T-helper 22 cell (primary cell): Measurements from ENCODE around the gene GDPD4.

ENCODE experiments used
- DNase-seq: peaks from one replicate; pipeline ENCODE4 v3.0.0-alpha.2; 2020; ENCODE audit warnings: low read depth

The GDPD4 gene

GRCh38 chr11:77244277-77245027, 57.0 kb downstream of the GDPD4 start:
- no peak for DNase-seq

- DNase-seq, result no peak
These were observed 64.6 kb downstream of the GDPD4 start for GRCh38 chr11:77236901-77237300.

- DNase-seq, result no peak
These were observed 68.5 kb downstream of the GDPD4 start for GRCh38 chr11:77233011-77233410.

GRCh38 chr11:77232242-77232641, 69.2 kb downstream of the GDPD4 start:
- no peak for DNase-seq

- DNase-seq, result no peak
These were observed 69.7 kb downstream of the GDPD4 start for GRCh38 chr11:77231800-77232199.

- no peak for DNase-seq
These were observed 70.4 kb downstream of the GDPD4 start for GRCh38 chr11:77230878-77231605.

GRCh38 chr11:77223797-77224196, 77.7 kb downstream of the GDPD4 start:
- DNase-seq, result no peak

- DNase-seq, result no peak
These were observed 84.3 kb downstream of the GDPD4 start for GRCh38 chr11:77217156-77217555.

GRCh38 chr11:77215106-77215505, 86.4 kb downstream of the GDPD4 start:
- no peak for DNase-seq

GRCh38 chr11:77214557-77214956, 86.9 kb downstream of the GDPD4 start:
- DNase-seq, result no peak

- no peak for DNase-seq
These were observed 87.7 kb downstream of the GDPD4 start for GRCh38 chr11:77213589-77214428.

- DNase-seq, result no peak
These were observed 88.4 kb downstream of the GDPD4 start for GRCh38 chr11:77213029-77213579.

- DNase-seq, result no peak
These were observed 89.0 kb downstream of the GDPD4 start for GRCh38 chr11:77212314-77213007.

- no peak for DNase-seq
These were observed 89.8 kb downstream of the GDPD4 start for GRCh38 chr11:77211594-77212251.

GRCh38 chr11:77211040-77211451, 90.4 kb downstream of the GDPD4 start:
- no peak for DNase-seq

- no peak for DNase-seq
These were observed 91.8 kb downstream of the GDPD4 start for GRCh38 chr11:77209663-77210062.

- DNase-seq, result no peak
These were observed 93.0 kb downstream of the GDPD4 start for GRCh38 chr11:77208535-77208934.

- DNase-seq, result no peak
These were observed 93.7 kb downstream of the GDPD4 start for GRCh38 chr11:77207618-77208313.

- no peak for DNase-seq
These were observed 94.4 kb downstream of the GDPD4 start for GRCh38 chr11:77207019-77207485.

- DNase-seq, result no peak
These were observed 95.0 kb downstream of the GDPD4 start for GRCh38 chr11:77206264-77207018.
